ENCODE measurements around the gene SEMA5A. TPM values are rescaled to one million over a fixed set of nuclear protein-coding genes. Genes with fewer than 3 reads are reported as not detected.
A peak's percentile ranks its signal among the peaks of the same experiment; 100 is the strongest.

SEMA5A gene
- total RNA-seq, 1 donor from 2014 or later, result 2.2 TPM

DNA sequence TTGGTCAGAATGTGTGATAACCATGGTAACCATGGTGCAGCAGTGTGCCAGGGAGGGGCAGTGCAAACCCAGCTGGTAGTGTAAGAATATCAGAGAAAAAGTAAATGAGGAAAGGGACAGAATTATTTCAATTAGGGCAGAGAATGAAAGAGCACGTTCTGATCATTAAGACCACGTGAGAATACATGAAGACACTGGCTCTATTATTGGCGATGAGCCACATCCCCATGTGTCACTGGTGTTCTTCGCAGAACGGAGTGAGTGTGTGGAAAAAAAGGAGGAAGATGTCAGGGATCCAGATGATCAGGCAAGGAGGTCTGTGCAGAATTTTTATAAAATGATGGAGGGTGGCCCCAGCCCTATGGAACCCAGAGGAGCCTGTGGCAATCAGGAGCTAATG is 315.5 kb downstream of the SEMA5A start:
- no peak for DNase-seq (ENCODE audit: low read depth)

DNA sequence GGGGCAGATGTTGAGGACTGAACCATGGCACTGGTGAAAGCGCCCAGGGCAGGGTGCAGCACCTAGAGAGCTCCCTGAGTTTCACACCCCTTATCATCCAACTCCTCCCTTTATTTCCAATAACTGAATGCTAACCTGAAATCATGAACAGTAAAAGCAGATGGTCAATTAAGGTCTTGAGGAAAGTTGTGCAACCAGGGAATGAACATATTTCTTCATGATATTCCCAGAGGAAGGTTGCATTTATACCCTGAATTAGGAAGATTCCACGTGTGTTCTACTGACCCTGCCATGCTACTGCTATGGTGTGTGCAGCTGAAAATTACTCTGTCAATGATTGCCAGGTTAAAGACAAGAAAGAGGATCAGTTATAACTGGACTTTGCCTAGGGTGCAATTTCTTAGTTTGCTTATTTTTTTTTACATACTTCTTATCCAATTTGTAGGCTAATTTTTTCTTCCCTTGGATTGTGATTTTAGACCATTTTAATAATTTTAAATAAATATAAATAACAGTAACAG is 319.8 kb downstream of the SEMA5A start:
- DNase-seq (ENCODE audit: low read depth), result no peak

DNA sequence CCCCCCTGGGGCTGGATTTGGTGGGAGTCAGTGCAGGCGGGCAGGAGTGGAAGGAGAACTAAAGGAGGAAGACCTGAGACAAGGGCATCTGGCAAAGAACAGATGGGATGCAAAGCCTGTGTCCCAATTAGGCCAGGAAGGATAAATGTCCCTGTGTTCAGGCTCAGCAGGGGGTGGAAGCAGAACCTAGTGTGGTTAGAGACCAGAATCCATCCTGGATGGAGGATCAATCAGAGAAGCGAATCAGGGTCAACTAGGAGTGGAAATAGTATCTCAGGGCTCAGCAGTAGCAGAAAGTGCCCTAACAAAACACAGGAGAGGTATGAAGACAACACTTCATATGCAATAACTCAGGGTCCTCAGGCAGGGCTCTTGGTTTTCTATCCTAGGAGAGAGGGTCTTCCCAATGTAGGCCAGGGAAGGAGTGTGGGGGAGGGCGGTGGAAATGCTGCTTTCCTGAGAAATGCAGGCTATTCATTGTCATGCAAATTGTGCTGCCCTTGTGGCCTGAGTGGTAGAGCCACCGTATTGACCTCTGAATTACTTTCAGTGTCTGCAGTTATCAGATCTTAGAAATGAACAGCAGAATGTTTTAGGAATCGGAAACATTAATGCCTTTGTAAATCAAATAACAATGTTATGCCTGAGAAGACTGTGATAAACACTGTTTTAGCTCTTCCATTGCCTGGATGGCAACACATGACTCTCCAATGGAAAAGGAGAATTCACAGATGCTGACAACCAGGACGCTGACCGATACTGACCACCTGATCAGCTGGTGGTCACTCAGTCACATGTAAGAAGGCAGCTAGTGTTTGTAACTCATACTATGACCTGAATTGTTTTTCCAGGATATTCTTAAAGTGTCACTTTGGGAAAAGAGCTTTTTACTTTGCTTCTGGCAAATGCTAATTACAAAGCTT is 323.6 kb downstream of the SEMA5A start:
- no peak for DNase-seq (ENCODE audit: low read depth)

DNA sequence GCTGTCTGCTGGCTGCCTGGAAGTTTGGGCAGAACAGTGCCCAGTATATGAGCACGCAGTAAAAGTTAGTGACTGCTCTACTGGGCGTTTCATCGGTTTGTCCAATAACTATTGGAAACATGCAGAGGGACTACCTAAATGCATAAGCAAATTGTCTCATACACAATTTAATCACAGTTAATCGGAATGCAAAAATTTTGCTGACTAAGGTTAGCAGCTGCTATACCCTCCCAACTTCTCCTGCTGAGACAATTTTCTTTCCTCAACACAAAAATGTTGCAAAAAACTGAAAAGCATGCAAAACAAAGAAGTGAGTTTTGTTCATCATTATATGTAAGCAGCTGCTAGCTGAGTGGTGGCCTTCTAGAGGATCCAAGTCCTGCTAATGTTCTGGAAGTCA is 327.5 kb downstream of the SEMA5A start:
- DNase-seq (ENCODE audit: low read depth), result no peak

DNA sequence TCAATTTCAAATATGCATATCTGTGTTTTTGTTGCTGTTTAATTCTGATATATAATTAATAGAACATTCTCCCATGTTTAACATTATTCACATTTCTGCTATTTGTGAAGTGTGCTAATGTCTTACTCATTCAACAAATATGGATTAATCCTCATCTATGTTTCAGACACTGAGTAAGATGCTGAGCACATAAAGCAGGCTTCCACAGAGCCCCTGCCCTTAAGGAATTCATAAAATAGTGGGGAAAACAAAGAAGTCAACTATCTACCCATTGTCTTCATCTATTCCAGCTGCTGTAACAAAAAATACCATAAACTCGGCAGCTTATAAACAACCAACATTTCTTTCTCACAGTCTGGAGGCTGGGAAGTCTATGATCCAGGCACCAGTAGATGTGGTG is 333.3 kb downstream of the SEMA5A start:
- no peak for DNase-seq (ENCODE audit: low read depth)

DNA sequence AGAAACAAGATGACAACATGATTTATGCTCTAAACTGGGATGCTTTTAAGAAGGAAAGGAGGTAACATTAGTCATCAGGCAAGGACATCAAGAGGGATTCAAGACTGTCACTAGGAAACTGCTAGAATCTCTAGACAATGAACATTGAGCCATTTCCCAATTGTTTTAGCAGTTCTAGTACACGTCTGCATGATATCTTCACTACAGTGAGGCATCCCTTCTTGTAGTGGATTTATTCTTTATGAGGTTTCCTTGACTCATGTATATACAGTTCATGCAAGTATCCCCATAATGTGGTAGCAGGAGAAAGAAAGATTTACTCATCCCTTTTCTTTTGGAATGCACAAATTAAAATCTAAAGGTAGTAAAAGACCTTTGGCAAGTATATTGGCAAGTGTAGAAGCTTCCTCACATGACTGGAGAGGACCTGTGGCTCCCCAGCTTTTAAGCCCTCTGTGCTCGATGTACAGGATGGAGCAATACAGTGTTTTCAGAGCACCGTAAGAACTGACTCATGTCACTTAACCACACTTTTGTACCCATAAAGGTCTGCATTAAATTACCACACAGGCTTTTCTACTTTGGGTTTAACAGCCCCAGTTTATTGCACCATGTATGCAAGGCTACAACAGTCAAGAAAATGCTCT is 335.9 kb downstream of the SEMA5A start:
- DNase-seq (ENCODE audit: low read depth), result no peak

GRCh38 chr5:9207817-9208418 is 338.0 kb downstream of the SEMA5A start:
- DNase-seq (ENCODE audit: low read depth), result peak; percentile 55

GRCh38 chr5:9202636-9203035 is 343.2 kb downstream of the SEMA5A start:
- no peak for DNase-seq (ENCODE audit: low read depth)

DNA sequence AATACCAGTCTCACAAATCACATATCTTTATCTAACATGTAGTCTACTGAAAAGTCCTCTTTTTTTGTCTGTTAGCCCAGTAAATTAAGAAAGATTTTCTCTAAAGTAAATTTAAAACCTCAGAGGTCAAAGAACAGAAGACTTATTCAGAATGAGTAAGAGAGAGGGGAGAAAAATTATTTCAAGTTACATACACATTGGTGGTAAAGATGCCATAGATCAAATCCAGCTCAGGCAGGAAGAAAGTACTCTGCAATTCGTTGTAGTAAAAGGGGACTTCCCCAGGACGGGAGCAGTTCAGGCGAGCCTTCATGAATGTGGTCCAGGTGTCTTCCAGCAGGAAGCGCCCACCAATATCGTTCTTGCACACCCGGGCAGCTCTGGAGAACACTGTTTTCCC is 344.1 kb downstream of the SEMA5A start:
- no peak for DNase-seq (ENCODE audit: low read depth)

DNA sequence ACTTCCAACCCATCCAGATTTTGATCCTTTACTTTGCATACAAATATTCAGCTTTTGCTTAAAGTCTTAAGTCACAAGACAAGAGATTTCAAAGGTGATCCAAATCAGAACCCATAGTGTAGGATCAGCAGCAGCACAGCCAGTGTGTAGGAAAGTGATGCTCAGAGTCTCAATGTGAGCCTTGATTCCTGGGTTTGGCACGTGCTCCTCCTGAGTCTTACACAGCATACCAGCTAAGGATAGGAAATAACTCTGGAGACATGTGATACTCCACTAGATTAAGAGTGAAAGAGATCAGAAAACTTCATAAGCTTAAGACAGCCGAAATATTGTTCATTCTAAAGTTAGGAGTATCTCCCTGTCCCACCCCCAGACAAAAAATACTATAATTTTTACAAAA is 344.9 kb downstream of the SEMA5A start:
- DNase-seq (ENCODE audit: low read depth), result no peak

GRCh38 chr5:9198394-9198793 is 347.5 kb downstream of the SEMA5A start:
- DNase-seq (ENCODE audit: low read depth), result peak; percentile 40

GRCh38 chr5:9197881-9198260 is 348.0 kb downstream of the SEMA5A start:
- DNase-seq (ENCODE audit: low read depth), result no peak

- DNase-seq (ENCODE audit: low read depth), result no peak
Observed at GRCh38 chr5:9196403-9197227, 349.3 kb downstream of the SEMA5A start.

- DNase-seq (ENCODE audit: low read depth), result no peak
Observed at GRCh38 chr5:9194509-9194908, 351.4 kb downstream of the SEMA5A start.

GRCh38 chr5:9192266-9192665 is 353.6 kb downstream of the SEMA5A start:
- no peak for DNase-seq (ENCODE audit: low read depth)

DNA sequence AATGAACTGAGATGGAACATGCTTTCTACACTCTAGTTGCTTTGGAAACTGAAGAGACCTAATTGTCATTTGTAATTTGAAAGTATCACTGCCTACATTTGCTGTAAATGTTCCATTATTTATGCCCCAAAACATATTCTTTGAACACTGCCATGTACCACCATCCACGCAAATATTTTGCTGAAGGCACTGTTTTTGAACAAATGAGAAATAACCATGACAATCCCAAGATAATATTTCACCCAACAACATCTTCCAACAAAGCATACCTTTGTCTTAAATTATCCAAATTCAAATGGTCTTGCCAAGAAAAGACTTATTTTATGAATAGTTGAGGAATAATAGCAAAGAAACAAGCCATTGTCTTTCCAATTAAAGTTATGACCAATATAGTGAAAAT is 356.2 kb downstream of the SEMA5A start:
- no peak for DNase-seq (ENCODE audit: low read depth)

- no peak for DNase-seq (ENCODE audit: low read depth)
Observed at GRCh38 chr5:9188956-9189355, 356.9 kb downstream of the SEMA5A start.

GRCh38 chr5:9188131-9188530 is 357.7 kb downstream of the SEMA5A start:
- peak; percentile 52 for DNase-seq (ENCODE audit: low read depth)

- DNase-seq (ENCODE audit: low read depth), result no peak
Observed at GRCh38 chr5:9187614-9188013, 358.3 kb downstream of the SEMA5A start.

DNA sequence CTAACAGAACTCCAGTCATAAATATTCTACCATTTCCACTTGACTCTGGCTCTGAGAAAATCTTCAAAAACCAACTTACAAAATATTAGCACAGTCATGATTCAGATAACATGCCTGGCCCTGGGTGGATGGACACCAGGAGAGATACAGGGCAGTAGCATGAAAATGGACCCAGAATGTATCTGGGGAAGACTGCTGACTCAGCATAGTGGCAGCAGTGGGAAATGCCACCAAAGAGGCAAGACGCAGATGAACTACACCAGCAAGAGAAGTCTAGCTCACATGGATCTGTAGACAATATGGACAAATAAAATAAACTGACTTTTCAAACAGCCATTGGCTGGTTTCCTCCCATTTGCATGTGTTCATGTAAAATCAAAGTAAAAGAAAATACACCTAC is 359.8 kb downstream of the SEMA5A start:
- no peak for DNase-seq (ENCODE audit: low read depth)

DNA sequence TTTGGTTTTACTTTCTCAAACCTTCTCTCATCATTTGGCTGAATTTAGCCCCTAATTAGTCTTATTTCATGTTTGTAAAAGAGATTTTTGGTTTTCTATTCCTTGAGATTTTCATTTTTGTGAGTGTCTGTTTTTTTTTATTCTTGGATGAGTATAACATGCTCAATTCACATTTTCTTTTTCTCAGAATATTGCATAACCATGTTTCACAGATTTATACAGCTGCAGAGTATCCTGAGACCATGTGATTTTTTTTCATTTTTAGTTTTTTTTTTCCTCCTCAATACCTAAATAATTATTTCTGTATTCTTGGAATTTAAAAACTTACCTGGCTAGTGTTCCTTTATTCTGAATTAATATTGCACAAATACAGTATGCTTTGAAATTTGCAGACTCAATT is 361.9 kb downstream of the SEMA5A start:
- no peak for DNase-seq (ENCODE audit: low read depth)
